NCI-H1930 (cell line): ENCODE results near the gene BET1L.

ENCODE experiments used
- DNase-seq, 2 experiments: peaks; one replicate each; lab custom pipeline; 2025; lab: John Stamatoyannopoulos, UW

The BET1L gene

DNA sequence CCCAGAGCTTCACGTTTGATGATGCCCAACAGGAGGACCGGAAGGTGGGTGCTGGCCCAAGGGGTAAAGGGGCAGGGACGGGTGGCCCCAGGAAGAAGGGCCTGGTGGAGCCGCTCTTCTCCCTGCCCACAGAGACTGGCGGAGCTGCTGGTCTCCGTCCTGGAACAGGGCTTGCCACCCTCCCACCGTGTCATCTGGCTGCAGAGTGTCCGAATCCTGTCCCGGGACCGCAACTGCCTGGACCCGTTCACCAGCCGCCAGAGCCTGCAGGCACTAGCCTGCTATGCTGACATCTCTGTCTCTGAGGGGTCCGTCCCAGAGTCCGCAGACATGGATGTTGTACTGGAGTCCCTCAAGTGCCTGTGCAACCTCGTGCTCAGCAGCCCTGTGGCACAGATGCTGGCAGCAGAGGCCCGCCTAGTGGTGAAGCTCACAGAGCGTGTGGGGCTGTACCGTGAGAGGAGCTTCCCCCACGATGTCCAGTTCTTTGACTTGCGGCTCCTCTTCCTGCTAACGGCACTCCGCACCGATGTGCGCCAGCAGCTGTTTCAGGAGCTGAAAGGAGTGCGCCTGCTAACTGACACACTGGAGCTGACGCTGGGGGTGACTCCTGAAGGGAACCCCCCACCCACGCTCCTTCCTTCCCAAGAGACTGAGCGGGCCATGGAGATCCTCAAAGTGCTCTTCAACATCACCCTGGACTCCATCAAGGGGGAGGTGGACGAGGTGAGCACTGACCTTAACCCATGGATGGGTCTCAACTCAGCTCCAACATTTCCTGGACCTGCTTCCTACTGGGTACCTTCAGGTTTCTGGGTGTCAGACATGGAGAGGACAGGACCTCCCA lies 2.3 kb upstream of the BET1L start:
- DNase-seq: no peak

DNA sequence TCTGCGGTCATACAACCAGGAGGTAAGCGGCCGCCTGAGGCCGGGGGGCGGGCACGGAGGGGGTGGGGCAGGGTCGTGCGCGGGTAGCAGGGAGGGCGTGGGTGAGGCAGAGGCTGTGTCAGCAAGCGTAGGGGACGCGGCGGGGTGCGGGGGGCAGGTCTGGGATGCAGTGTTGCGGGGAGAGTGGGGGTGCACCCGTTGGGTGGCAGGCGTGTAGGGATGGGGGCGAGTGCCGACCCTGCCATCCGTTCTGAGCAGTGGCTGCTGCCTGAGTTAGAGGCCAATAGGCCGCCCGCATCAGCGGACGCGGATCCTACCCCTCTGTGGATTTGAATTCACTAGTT lies 1.7 kb upstream of the BET1L start:
- no peak for DNase-seq

DNA sequence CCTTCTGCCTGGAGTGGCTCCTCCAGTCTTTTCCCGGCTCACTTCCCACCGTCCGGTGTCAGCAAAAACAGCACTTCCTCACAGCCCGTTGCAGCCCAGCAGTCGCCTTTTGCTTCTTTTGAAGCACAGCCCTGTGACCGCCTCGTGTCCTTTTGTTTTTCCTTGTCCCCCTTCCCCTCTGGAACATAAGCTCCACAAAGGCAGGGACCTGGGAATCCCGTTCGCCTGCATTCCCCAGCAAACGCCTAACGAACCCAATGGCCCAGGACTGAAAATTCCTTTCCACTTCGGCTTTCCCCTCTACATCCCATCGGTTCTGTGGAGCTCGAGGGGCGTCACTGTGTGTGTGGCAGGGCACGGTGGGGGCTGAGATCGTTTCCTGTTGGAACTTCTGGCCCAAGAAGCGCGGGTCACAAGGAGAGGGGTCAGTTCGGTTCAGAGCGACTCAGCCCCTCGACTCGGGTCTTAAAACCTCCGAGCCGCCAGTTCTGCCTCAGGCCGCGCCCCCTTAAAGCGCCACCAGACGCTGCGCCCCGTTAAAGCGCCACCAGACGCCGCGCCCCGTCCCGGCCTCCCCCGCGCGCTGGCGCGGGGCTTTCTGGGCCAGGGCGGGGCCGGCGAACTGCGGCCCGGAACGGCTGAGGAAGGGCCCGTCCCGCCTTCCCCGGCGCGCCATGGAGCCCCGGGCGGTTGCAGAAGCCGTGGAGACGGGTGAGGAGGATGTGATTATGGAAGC lies 1.1 kb upstream of the BET1L start:
- DNase-seq: peak; percentile 55 to 77

DNA sequence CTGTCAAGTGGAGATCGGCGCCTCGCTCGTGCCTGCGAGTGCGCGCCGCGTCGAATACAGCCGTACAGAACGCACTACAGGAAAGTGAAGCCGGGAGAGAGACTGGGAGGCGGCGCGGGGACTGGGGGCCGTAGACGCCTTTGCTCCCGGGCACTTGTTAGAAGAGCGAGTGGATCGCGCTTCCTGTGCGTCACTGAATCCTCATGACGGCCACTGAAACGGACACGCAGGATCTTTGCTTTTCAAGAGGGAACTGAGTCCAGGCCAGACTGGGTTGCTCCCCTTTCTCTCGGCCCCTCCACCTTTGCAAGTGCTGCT lies 623 bp upstream of the BET1L start:
- DNase-seq: no peak

DNA sequence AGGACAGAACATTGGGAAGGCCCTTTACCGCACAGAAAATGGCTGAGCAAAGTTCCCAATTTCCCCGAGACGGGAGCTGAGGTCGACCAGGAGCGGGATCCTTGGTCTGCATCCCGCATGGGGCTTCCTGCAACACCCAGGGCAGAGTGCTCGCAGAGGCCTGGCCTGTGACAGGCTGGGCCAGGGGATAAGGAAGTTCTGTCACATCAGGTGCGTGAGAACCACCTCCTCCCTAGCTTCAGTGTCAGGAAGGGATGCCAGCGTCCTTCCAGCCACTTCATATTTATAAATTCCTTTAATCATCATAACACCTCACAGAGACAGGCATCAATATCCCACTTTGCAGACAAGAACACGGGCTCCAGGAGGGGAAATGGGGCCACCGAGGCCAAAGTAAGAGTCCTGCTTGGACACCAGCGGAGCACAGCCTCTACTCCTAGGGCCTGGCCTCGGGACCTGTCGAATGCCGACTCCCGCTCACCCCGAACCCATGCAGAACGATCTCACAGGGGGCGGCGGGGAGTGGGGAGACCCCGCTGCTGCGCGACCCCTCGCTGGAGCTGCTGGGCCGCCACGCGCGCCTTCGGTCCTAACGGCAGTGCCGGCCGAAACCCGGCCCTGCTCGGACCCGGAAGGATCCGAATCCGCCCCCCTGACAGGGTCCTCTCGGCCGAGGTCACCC lies 532 bp downstream of the BET1L start:
- DNase-seq: no peak

DNA sequence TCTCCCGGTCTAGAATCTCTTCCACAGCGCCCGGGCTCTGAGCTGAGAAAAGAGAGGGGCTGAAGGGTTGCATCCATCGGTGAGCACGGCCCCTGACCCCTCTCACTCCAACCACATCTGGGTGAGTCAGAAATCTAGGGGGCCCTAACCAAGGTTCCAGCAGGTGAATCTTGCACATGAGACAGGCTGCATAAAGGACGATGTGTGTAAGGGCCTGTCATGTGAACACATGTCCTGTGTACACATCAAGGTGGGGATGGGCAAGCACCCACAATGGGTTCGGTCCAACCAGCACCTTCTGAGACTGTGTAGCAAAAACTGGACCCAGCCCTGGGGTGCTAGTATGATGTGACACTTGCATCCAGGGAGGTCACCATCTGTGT lies 1.2 kb downstream of the BET1L start:
- DNase-seq: no peak

DNA sequence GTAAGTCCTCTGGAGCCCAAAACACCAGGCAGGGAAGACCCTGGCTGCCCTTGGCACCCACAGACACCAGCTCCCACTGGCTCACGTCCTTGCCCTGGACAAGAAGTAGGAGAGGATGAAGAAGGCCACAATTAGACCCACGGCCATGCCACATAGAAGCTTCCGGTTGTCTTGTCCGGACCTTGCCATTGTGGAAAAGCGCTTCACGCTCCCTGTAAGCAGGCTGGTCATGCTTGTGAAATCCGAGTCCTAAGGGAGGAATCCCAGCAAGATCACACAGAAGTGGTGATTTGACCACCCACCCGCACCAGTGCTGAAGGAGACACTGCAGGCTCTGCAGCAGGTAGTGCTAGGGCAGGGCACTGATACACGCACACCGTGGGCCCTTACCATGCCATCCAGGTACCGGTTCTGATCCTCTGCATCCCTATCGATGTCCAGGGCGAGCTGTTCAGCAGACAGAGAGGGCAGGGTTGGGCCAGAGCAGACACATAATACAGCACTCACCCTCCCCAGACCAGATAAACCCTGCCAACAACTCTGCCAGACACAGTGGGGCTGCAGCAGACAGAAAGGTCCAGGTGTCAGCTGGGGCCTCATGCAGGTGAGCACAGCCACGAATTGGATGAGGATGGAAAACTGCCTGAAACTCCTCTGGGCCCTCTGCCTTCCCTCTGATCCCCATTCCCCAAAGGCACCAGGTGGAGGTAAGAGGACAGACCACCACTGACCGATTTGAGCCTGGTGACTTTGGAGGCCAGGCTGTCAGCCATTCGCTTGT lies 1.8 kb downstream of the BET1L start:
- no peak for DNase-seq

DNA sequence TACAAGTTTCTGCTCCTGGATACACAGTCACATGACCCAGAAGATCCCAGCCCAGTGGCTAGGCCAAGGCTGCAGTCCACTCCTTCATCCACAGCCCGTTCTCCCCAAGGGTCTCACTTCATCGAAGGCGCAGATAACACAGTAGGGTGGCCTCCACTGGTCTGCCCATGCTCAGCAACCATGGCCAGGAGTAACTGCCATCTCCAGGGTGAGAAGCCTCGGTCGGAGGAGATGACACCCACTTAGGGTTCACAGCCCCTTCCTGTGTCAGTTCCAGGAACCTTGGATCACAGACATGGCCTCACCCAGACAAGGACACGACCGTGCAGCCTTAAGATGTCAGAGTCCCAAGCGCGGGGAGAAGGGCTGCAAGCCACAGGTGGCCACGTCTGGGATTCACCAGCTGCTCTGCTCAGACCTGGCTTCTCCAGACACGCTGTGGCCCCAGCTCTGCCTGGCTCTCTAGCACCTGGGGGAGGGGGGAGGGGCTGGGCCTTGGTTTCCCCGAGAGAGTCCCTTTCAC lies 2.6 kb downstream of the BET1L start:
- DNase-seq: no peak

DNA sequence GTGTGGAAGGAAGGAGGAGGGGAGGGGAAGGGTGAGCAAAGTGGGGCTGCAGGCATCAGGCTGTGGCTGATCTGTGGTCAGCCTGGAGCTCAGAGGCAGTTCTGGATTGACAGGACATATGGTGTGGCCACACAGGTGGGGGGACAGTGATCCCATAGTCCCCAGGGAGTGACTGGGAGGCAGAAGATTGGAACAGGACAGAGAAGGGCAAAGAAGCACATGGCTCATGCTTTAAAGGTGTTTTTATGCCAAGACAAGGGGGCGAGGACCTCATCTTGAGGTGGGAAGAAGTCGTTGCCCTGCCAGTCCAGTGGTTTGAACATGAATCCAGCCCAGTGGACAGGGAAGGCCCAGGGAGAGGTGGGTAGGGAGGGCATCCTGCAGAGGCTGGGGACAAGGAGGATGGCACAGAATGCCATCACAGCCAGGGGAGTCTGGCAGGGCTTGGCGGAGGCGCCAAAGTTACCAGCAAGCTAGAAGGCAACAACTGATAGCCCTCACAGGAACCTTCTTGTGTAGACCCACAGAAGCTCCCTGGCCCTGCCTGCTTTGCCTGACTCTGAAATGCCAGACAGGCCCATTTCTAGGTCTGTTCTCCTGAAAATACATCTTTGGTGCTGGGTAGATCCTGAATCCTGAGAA lies 3.1 kb downstream of the BET1L start:
- DNase-seq: no peak

DNA sequence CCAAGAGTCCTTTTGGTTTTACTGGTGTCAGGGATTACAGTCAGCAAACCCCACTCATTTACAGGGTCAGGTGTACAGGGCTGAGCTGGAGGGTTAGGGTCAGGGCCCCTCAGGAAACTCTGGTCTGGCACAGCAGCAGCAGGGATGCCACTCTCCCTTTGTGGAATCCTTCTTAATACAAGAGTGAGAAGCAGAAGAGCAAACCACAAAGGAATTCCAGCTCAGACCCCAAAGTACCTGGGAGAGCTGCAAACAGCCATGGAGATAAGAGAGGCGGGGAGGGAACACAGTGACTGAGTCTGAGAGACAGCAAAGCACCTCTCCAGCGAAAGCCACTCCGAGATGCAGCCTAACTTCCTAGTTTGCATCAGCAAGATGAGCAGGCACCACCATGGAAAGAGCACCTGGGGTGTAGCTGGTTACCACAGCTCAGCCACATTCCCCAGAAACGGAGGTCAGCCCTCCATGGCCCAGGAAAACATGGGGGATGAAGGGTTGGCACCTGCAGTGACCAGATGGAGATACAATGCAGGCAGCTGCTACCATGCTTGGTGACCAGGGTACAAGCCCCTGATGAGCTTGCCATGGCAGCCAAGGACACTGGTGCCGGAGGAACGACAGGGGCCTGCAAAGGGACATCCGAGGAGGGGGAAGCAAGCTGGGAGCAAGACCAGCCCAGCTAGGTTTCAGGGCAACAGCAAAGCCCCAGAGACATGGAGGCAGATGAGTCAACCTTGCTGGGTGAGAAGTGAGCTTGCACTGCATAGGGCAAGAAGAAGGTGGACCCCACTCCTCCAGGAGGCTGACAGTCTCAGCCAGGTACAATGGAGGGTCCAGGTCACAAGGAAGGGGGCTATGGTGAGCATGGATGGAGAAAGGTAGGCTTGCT lies 3.9 kb downstream of the BET1L start:
- no peak for DNase-seq

DNA sequence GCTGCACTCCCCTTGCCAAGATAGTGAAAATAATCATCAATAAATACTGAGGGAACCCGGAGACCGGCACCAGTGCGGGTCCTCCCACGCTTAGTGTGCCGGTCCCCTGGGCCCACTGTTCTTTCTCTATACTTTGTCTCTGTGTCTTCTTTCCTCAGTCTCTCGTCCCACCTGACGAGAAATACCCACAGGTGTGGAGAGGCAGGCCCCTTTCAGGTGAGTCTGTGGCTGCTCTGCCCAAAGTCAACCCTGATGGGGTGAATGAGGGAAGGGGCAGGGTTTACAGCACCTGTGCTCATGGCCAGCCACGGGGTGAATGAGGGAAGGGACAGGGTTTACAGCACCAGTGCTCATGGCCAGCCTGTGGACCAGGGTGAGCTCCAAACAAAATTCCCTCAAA lies 4.7 kb downstream of the BET1L start:
- DNase-seq: no peak

DNA sequence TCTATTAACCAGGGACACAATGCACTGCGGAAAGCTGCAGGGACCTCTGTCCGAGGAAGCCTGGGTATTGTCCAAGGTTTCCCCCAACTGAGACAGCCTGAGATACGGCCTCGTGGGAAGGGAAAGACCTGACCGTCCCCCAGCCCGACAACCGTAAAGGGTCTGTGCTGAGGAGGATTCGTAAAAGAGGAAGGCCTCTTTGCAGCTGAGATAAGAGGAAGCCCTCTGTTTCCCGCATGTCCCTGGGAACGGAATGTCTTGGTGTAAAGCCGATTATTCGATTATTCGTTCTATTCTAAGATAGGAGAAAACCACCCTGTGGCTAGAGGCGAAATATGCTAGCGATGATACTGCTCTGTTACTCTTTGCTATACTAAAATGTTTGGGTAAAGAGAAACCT lies 5.2 kb downstream of the BET1L start:
- DNase-seq: no peak

DNA sequence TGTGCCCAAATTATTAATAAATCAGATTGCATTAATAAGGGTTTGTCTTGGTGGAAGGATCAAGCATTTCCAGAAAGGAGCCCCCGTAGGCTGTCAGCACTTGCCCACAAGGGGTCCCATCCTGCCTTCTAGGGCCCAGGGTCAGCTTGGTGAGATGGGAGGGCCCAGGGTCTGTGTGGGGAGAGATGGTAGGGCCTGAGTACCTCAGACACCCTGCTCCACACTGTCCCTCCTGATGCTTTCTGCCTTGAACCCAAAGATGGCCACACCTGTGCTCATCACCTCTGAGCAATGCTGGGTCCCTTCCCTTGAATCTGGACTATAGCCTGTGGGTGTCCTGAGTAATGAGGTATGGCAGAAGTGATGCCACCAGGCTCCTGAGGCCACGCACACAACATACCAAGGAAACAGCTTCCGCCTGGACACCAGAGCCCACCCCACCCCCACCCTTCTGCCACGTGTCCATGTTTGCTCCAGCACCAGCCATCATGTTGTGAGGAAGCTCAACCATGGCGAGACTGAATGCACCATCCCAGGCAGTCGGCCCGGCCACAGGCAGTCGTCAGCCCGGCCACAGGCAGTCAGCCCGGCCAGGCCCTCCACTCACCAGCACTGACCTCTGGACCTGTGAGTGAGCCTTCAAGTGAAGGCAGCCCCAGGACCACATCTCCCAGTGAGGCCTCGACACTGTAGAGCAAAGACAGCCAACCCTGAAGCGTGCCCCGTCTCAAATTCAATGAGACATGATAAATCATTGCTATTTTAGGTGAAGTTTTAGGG lies 6.8 kb downstream of the BET1L start:
- no peak for DNase-seq

DNA sequence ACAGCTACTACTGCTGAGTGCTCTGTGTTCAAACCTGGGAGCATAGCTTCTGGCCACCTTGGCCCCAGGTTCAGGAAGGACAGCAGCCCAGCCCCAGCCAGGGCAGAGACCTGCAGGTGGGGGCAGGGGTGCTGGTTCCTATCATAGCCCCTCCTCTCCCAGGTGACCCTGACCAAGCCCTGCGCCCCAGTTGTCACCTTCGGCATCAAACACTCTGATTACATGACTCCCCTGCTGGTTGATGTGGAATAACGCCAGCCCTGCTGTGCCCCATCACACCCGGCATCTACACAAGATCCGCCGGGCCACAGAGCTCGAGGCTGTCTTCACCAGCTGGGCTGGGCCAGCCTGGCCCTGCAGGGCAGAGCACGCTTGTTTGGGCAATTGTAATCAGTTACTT lies 7.4 kb downstream of the BET1L start:
- no peak for DNase-seq

DNA sequence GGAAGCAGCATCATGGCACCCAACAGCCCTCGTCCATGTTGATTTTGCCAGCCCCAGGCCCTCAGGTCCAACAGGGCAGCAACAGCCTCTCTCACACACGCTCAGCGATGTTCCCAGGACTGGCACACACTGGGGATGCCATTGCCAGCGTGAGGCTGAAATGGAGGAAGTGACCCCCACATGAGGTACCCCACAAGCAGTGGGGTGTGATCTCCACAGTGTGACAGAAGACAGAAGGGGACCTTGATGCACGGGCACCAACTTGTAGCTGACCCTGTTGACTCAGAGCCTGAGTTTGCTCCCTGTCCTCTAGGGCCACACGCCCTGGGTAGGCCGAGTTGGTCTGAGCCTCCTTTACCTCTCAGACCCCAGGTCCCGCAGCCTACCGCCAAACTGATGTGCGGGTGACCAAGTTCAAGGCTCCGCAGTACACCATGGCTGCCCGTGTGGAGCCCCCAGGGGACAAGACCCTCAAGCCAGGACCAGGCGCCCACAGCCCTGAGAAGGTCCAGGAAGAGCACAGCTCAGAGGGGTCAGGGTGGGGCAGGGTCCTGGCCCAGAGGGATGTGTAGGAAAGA lies 8.1 kb downstream of the BET1L start:
- no peak for DNase-seq

DNA sequence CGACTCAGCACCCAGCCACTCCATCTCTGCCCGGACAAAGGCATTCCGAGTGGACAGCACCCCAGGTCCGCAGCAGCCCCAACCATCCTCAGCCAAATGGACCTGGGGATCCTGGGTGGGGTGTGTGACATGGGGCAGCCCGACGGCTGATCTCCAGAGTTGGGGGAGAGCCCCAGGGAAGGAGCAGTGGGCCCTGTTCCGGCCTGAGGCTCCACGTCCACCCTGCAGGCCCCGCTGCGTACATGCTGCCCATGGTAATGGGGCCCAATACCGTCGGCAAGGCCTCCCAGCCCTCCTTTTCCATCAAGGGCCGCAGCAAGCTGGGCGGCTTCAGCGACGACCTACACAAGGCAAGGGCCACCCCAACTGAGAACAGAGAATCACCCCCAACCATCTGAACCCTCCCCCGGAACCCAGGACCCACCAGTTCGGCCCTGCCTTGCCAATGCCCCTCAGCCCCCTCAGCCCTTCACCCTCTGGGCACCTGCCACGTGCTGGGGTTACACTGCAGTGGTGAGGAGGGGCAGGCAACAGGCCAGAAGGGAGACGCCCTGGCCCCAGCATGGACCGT lies 8.9 kb downstream of the BET1L start:
- no peak for DNase-seq

DNA sequence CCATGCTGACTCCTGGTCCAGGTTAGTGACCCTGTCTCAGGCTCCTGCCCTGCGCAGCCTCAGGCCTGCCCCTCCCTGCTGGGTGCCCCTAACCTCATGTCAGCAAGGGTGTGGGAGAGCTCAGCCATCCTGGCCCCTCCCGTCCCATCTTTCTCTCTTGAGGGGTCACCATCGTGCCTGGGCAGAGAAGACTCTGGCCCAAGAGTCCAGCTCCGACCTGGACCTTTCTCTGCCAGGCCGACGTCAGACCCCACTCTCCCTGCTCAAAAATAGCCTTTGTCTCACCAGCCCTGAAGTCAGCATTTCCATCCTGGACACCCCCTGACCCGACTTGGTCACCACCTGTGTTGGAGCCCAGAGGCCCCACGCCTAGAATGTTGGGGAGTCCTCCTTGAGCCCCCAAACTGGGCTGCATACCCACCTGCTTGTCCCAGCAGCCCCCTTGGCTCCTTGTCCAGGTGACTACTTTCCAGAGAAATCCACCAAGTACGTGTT lies 9.4 kb downstream of the BET1L start:
- DNase-seq: no peak

DNA sequence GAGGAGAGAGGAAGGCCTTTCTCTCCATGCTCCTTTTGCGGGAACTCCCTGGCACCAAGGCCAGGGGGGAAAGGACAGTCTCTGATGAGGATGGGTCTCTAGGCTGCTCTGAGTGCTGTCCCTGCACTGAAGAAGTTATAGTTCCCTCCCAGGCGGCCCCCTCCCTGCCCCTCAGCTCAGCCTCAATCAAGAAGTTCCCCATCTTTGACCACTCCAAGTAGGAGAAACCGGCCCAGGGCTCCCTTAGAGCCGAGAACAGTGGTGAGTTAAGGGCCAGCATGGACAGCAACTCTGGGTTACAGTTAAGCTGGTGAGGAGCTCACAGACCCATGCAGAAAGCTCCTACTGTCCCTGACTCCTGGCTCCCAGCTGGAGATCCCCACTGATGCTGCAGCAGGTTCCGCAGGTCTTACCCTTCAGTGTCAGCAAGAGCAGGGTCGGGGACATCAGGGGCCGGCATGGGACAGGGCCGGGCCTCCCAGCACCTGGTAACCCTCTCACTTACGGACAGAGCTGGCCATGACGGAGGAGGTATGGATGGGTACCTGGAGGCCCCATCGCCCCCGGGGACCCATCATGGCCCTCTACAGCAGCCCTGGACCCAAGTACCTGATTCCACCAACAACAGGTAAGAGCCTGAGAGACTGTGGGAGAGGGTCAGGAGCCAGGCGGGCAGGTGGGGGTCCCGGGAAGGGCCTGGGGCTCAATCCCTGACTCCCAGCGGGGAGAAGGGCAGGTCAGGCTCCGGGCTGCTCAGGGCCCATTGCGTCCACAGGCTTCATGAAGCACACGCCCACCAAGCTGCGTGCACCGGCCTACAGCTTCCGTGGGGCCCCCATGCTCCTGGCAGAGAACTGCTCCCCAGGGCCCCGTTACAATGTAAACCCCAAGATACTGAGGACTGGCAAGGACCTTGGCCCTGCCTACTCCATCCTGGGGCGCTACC lies 10.1 kb downstream of the BET1L start:
- no peak for DNase-seq
